Measurements from ENCODE around the gene FUBP3.

FUBP3 gene

GRCh38 chr9:130608554-130609134 is 29.3 kb downstream of the FUBP3 start:
- TF ChIP-seq SPI1 (IDR thresholded peaks at IDR 0.05; ENCODE audit: borderline replicate concordance, low read depth) (no peak), GABPA (IDR thresholded peaks at IDR 0.05; ENCODE audit: low read depth) (no peak), POLR2AphosphoS5 (IDR thresholded peaks at IDR 0.05; ENCODE audit: low read depth) (no peak), REST (IDR thresholded peaks at IDR 0.05; ENCODE audit: insufficient replicate concordance, low read depth) (no peak)
- TF ChIP-seq, protein P1, sequence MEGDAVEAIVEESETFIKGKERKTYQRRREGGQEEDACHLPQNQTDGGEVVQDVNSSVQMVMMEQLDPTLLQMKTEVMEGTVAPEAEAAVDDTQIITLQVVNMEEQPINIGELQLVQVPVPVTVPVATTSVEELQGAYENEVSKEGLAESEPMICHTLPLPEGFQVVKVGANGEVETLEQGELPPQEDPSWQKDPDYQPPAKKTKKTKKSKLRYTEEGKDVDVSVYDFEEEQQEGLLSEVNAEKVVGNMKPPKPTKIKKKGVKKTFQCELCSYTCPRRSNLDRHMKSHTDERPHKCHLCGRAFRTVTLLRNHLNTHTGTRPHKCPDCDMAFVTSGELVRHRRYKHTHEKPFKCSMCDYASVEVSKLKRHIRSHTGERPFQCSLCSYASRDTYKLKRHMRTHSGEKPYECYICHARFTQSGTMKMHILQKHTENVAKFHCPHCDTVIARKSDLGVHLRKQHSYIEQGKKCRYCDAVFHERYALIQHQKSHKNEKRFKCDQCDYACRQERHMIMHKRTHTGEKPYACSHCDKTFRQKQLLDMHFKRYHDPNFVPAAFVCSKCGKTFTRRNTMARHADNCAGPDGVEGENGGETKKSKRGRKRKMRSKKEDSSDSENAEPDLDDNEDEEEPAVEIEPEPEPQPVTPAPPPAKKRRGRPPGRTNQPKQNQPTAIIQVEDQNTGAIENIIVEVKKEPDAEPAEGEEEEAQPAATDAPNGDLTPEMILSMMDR (IDR thresholded peaks at IDR 0.05; ENCODE audit: insufficient read depth, low read length), result no peak
- no peak for DNase-seq (ENCODE audit: low read depth in 1 of 2, low spot score in 1 of 2)
- Histone ChIP-seq H3K27ac (replicated peaks) (no peak overlapping the region), H3K4me3 (replicated peaks; ENCODE audit: insufficient read depth, low read length) (no peak overlapping the region), H3K27me3 (ENCODE audit: insufficient read depth, poor library complexity, severe bottlenecking) (no peaks in the 10 kb centered on the region)

- Histone ChIP-seq H3K27ac (replicated peaks) (no peak overlapping the region), H3K27me3 (ENCODE audit: insufficient read depth, poor library complexity, severe bottlenecking) (no peaks in the 10 kb centered on the region), H3K4me3 (replicated peaks; ENCODE audit: insufficient read depth, low read length) (no peak overlapping the region)
- no peak for DNase-seq (ENCODE audit: low read depth in 1 of 2, low spot score in 1 of 2)
- TF ChIP-seq, protein P1 (IDR thresholded peaks at IDR 0.05; ENCODE audit: insufficient read depth, low read length), result no peak
- TF ChIP-seq SPI1 (IDR thresholded peaks at IDR 0.05; ENCODE audit: borderline replicate concordance, low read depth) (no peak), POLR2AphosphoS5 (IDR thresholded peaks at IDR 0.05; ENCODE audit: low read depth) (no peak), REST (IDR thresholded peaks at IDR 0.05; ENCODE audit: insufficient replicate concordance, low read depth) (no peak), GABPA (IDR thresholded peaks at IDR 0.05; ENCODE audit: low read depth) (no peak)
Measured at GRCh38 chr9:130609163-130609562, 29.8 kb downstream of the FUBP3 start.

- TF ChIP-seq GABPA (IDR thresholded peaks at IDR 0.05; ENCODE audit: low read depth) (no peak), REST (IDR thresholded peaks at IDR 0.05; ENCODE audit: insufficient replicate concordance, low read depth) (no peak), POLR2AphosphoS5 (IDR thresholded peaks at IDR 0.05; ENCODE audit: low read depth) (no peak), SPI1 (IDR thresholded peaks at IDR 0.05; ENCODE audit: borderline replicate concordance, low read depth) (no peak)
- TF ChIP-seq, protein P1 (IDR thresholded peaks at IDR 0.05; ENCODE audit: insufficient read depth, low read length), result no peak
- no peak overlapping the region for H3K4me3 ChIP-seq (replicated peaks; ENCODE audit: insufficient read depth, low read length)
- H3K27me3 ChIP-seq (ENCODE audit: insufficient read depth, poor library complexity, severe bottlenecking), result no peaks in the 10 kb centered on the region
- no peak overlapping the region for H3K27ac ChIP-seq (replicated peaks)
- no peak for DNase-seq (ENCODE audit: low read depth in 1 of 2, low spot score in 1 of 2)
Measured at GRCh38 chr9:130610862-130611707, 31.7 kb downstream of the FUBP3 start.
